HG02938 (cell line): Measurements from ENCODE around the gene PFKFB4.

ENCODE experiments used
- ATAC-seq: cut with Tn5 transposase; IDR thresholded peaks from one replicate; pipeline ENCODE4 v1.9.1; 2021; ENCODE audit warnings: mild to moderate bottlenecking, moderate library complexity; ENCODE audit not compliant: unreplicated experiment

The PFKFB4 gene

GRCh38 chr3:48585411-48585810 lies 28.8 kb upstream of the PFKFB4 start:
- ATAC-seq: no peak

- no peak for ATAC-seq
Measured at GRCh38 chr3:48584836-48585235, 28.2 kb upstream of the PFKFB4 start.

- no peak for ATAC-seq
Measured at GRCh38 chr3:48581621-48582481, 25.2 kb upstream of the PFKFB4 start.

- no peak for ATAC-seq
Measured at GRCh38 chr3:48576647-48577046, 20.0 kb upstream of the PFKFB4 start.

- no peak for ATAC-seq
Measured at GRCh38 chr3:48575366-48575765, 18.8 kb upstream of the PFKFB4 start.

- ATAC-seq: no peak
Measured at GRCh38 chr3:48573973-48574585, 17.5 kb upstream of the PFKFB4 start.

- no peak for ATAC-seq
Measured at GRCh38 chr3:48572517-48572916, 15.9 kb upstream of the PFKFB4 start.

- ATAC-seq: no peak
Measured at GRCh38 chr3:48571938-48572337, 15.3 kb upstream of the PFKFB4 start.

GRCh38 chr3:48569808-48570450 lies 13.3 kb upstream of the PFKFB4 start:
- no peak for ATAC-seq

GRCh38 chr3:48569400-48569799 lies 12.8 kb upstream of the PFKFB4 start:
- ATAC-seq: no peak

- no peak for ATAC-seq
Measured at GRCh38 chr3:48568476-48568875, 11.9 kb upstream of the PFKFB4 start.

GRCh38 chr3:48567500-48567899 lies 10.9 kb upstream of the PFKFB4 start:
- ATAC-seq: no peak

GRCh38 chr3:48567090-48567489 lies 10.5 kb upstream of the PFKFB4 start:
- ATAC-seq: no peak

- ATAC-seq: no peak
Measured at GRCh38 chr3:48566401-48566760, 9.8 kb upstream of the PFKFB4 start.

- no peak for ATAC-seq
Measured at GRCh38 chr3:48565591-48566400, 9.2 kb upstream of the PFKFB4 start.

GRCh38 chr3:48565186-48565585 lies 8.6 kb upstream of the PFKFB4 start:
- no peak for ATAC-seq

- ATAC-seq: no peak
Measured at GRCh38 chr3:48564667-48565066, 8.1 kb upstream of the PFKFB4 start.

GRCh38 chr3:48564022-48564421 lies 7.4 kb upstream of the PFKFB4 start:
- no peak for ATAC-seq

GRCh38 chr3:48563382-48563918 lies 6.8 kb upstream of the PFKFB4 start, which contains the start of gene UCN2:
Gene UCN2 (minus strand): TSS chr3:48563781. CDS start chr3:48563124, 657 bp downstream.
- no peak for ATAC-seq

- ATAC-seq: no peak
Measured at GRCh38 chr3:48562367-48563095, 5.9 kb upstream of the PFKFB4 start.
